Sigmoid colon (tissue), 4 donors: ENCODE data around the gene RBM19.

ENCODE experiments used
- CTCF ChIP-seq, 4 experiments: fragments of 450-650 bp in 3 of 4; fragments of 200-600 bp in 1 of 4; IDR thresholded peaks; one replicate each; pipeline ENCODE4 v1.5.1; 2016 to 2019; ENCODE audit warnings: antibody characterized with exemption in 4 of 4, mild to moderate bottlenecking in 3 of 4, moderate library complexity in 2 of 4
- POLR2AphosphoS5 ChIP-seq, 4 donors: sonication (generic); formaldehyde crosslinking; IDR thresholded peaks; one replicate each; pipeline ENCODE4 v1.6.1; 2017; ENCODE audit warnings: antibody characterized with exemption in 4 of 4

GRCh38 chr12:113829212-113829611 is 136.9 kb downstream of the RBM19 start:
- TF ChIP-seq POLR2AphosphoS5 (IDR thresholded peaks at IDR 0.05): no peak
- no peak for TF ChIP-seq CTCF (IDR thresholded peaks at IDR 0.05)
